ENCODE data around the gene LARGE1. TPM values are rescaled to one million over a fixed set of nuclear protein-coding genes. Genes with fewer than 3 reads are reported as not detected.

Gene LARGE1
- total and polyA plus RNA-seq, 2 of the 13 experiments (the other 11 are each of a cell fraction or from before 2014, with no cell fraction given) = 8.4 to 11.0 TPM

GRCh38 chr22:33825761-33826160, 94.5 kb downstream of the LARGE1 start:
- in situ Hi-C loops (cut with HindIII; ENCODE audit: extremely low pct_ligation_motif_present, low pct_unique_long_range_greater_than_20kb) (no loop called here), intact Hi-C loops (cut with micrococcal nuclease; ENCODE audit: unreplicated experiment) (no loop called here)
- POLR2A ChIA-PET = no interaction called here
- Histone ChIP-seq H3K36me3 (replicated peaks in 1 of 2; ENCODE audit: control insufficient read depth in 1 of 2, insufficient read depth in 2 of 2, low read length in 2 of 2) (peaks cover 0 to 1% of the 10 kb centered on the region in 2 experiments; a peak in 1 of 5 replicates), H3K4me3 (replicated peaks in 1 of 3; ENCODE audit: insufficient read depth in 1 of 3, low read depth in 2 of 3, low read length in 3 of 3) (no peak overlapping the region), H3K9ac (ENCODE audit: insufficient read depth, low read depth, low read length) (no peak overlapping the region), H3K27ac (ENCODE audit: extremely low read length, insufficient read depth, low read length) (no peak overlapping the region), H3K27me3 (ENCODE audit: control insufficient read depth in 1 of 2, insufficient read depth in 2 of 2, low read length in 2 of 2) (no peaks in the 10 kb centered on the region), H3K4me1 (ENCODE audit: insufficient read depth, low read length) (peaks cover 9% of the 10 kb centered on the region; the same call in 1 of the 2 replicates), H4K20me1 (ENCODE audit: insufficient read depth, low read length) (no peaks in the 10 kb centered on the region), H2AFZ (ENCODE audit: low read length) (no peak overlapping the region), H3K9me3 (ENCODE audit: low read length) (no peaks in the 10 kb centered on the region), H3K4me2 (ENCODE audit: low read depth, low read length) (no peak overlapping the region), H3K79me2 (ENCODE audit: insufficient read depth, low read length) (no peaks in the 10 kb centered on the region)
- ATAC-seq (no peak), FAIRE-seq (no peak), DNase-seq (ENCODE audit: low spot score) (no peak)
- TF ChIP-seq ZNF318 (CRISPR knock-in tag; IDR thresholded peaks at IDR 0.05) (no peak), ZNF788 (CRISPR knock-in tag; IDR thresholded peaks at IDR 0.05; ENCODE audit: borderline replicate concordance) (no peak), YEATS4 (CRISPR knock-in tag; IDR thresholded peaks at IDR 0.05; ENCODE audit: borderline replicate concordance) (no peak), MATR3 (CRISPR knock-in tag; IDR thresholded peaks at IDR 0.05) (no peak), SRSF4 (IDR thresholded peaks at IDR 0.05; ENCODE audit: low read depth, low read length, poor library complexity, severe bottlenecking) (no peak), ZNF562 (CRISPR knock-in tag; IDR thresholded peaks at IDR 0.05; ENCODE audit: borderline replicate concordance) (no peak), ZNF749 (CRISPR knock-in tag; IDR thresholded peaks at IDR 0.05; ENCODE audit: borderline replicate concordance) (no peak), TOPORS (CRISPR knock-in tag; IDR thresholded peaks at IDR 0.05) (no peak), PAX8 (CRISPR knock-in tag; IDR thresholded peaks at IDR 0.05; ENCODE audit: borderline replicate concordance) (no peak), KDM5A (IDR thresholded peaks at IDR 0.05; ENCODE audit: borderline replicate concordance, low read length) (no peak), PRMT3 (CRISPR knock-in tag; IDR thresholded peaks at IDR 0.05; ENCODE audit: borderline replicate concordance, low read depth) (no peak), ZKSCAN5 (CRISPR knock-in tag; IDR thresholded peaks at IDR 0.05) (no peak)
- WGBS (ENCODE audit: low lambda C conversion rate) = 96% methylated on average over 4 of the region's 5 CpGs
- BruUV-seq (replicated peaks) = no TSS peak
- CTCF ChIA-PET (ENCODE audit: low intra/inter-chr PET ratio, low total read pairs) = no interaction called here
